EL (cell line): ENCODE measurements around the gene CBX1.
"Not testable (repeated sequence)": the region's sequence is repeated elsewhere in the genome, so short reads cannot be mapped to it uniquely, and the experiment has no call there.

Experiments
- DNase-seq: peaks from one replicate; pipeline ENCODE4 v3.0.0-alpha.2; 2016

CBX1 gene

DNA sequence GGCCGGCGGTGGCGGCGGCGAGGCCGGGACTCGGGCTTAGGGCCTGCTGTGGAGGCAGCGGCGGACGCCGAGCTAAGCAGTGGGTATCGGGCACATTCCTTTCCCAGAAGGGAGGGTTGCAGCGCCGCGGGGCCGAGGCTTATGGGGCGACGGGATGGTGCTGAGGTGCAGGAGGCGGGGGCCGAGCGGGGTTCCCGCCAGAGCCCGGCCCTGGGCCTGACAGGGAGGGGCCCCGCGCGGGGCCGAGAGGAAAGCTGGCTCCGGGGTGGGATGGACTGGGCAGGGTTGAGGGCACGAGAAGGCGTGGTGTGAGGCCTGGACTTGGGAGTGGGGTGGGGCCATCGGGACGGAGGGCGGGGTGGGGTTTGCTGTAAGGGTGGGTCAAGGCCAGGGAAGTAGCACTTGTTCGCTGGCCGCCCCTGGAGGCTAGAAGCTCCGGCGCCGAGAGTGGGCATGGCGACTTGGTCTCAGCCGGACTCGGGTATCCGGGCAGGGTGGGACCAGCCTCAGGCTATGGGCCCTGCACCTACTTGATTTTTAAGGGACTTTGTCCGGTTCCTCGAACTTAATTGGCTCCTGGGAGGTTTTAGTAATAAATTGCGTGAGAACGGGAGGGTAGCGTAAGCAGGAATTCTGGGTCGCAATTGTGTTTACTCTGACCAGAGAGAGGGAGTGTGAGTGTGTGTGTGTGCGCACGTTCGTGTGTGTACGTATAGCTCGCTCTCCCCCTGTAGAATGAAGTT, 52.7 kb downstream of the CBX1 start:
- peak; percentile 97 for DNase-seq

DNA sequence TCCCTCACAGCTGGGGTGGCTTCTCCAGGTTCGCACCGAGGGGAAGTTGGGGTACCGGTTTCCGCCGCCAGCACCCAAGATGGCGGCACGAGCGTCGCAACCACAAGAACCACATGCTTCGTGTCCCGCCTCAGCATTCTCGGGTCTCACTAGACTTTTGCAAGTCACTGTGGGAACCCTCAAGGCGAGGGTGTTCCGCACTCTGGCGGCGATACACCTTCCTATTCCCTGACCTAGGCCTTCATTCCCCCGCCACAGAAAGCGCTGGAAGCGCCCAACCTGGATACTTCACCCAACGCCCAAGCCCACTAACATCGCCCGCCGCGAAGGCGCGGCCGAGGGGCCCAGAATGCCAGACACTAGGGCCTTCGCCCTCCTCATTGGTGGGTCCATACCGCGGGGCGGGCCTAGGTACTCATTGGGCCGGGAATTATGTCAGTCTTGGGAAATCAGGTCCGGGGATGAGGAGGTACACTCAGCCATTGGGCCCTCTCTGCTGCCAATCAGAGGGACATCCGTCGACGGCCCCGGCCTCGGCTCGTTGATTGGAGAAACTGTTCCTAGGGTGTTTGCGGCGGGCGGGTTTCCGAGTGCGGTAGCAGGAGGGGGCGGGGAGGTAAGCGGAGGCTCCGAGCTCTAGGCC, 53.4 kb downstream of the CBX1 start, which contains the start of gene NFE2L1:
Gene NFE2L1, plus strand, starts transcription at position 619 of the 643 bp plus-strand sequence. CDS start 2,760 bp downstream, outside the sequence.
- DNase-seq = peak; percentile 100

DNA sequence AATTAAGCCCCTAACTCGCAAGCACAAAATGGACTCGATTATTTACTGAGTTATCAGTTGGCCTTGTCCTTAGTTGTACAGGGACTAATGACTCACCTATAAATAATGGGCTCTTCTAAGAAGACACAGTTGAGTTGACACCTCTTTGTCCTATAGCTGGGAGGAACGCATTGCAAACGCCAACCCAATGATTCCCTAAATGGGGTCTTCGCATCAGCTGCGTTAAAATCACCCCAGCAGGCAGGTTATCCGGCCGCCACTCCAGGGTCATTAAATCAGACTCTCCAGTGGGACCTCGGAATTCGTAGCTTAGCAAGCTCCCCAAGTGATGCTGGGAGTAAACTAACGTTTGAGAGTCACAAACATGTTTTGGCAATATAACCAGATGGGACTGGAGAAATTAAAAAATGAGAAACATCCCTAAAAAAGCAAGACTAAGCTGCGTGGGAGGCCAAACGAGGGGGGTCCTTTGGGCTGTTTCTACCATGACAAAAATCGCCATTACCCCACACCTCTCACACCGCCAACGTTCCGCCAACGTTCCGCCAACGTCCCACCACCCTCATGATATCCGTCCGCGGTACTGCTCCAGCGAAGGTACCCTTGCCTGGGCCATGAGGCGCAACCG, 54.1 kb downstream of the CBX1 start:
- DNase-seq = no peak

DNA sequence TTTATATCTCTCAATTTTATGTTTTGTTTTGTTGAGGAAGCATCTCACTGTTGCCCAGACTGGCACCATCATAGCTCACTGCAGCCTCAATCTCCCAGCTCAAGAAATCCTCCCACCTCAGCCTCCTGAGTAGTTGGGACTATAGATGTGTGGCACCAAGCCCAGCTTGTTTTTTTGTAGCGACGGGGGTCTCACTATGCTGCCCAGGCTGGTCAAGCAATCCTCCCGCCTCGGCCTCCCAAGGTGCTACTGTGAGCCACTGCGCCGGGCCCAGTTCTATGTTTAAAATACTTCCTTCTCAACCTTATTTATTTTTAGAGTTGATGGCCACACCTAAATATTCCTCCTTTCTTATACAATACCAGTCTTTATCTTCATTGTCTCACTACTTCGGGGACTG, 55.0 kb downstream of the CBX1 start:
- DNase-seq = no peak

DNA sequence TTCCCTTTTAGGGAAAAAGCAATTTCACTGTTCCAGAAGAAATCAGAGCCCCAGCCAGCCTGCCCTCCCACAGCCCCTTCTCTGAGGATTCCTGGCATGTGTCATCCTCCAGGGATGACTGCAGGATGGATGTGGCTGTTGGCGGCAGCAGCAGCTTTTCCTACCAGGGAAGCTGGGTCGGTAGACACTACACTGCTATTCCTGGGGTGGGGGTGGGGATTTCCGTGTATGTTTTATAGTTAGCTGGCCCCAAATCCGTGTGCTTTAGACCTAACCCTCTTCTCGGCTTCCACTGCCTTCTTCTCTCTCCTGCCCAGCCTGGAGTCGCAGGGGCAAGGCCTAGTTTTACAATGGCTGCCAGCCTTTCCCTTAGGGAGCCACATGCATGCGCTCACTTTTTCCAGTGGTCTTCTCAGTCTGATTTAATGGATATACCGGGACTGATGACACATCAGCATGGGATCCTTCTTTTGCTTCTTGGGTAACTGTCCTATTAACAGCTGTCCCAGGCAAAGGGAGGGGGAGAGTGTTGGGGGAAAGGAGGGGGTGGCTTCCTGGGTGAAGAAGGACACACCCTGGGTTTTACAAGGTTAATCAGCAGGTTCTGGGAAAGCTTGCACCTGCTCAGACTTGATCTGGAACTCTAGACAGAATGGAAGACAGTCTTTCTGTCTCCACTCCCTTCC, 55.8 kb downstream of the CBX1 start:
- peak; percentile 49 for DNase-seq

DNA sequence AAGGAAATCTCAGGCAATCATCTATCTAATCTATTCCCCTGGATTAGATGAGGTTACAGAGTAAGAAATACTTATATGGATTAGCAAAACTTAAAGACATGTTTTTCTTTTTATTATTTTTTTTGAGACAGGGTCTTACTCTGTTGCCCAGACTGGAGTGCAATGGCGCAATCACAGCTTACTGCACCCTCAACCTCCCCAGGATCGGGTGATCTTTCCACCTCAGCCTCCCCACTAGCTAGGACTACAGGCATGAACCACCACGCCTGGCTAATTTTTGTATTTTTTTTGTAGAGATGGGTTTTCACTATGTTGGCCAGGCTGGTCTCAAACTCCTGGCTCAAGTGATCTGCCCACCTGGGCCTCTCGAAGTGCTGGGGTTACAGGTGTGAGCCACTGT, 56.4 kb downstream of the CBX1 start:
- no peak for DNase-seq

DNA sequence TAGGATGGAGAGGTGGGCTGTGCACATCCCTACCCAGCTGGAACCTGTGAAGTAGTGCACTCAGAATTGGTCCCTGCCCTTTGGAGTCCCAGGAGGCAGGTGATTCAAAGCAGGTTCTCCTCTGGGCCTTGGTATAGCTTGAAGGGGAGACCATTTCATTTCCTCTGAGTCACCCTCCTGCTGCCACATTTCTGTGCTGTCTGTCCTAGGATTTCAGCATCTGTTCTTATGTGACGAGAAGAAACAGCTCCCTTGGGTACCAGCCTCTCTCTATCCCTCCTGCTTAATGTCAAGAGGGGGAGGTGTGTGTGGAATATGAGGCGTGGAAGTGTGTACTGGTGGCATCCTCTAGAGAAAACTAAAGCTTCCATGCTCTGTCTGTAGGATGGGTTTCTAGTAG, 58.1 kb downstream of the CBX1 start:
- DNase-seq = no peak

DNA sequence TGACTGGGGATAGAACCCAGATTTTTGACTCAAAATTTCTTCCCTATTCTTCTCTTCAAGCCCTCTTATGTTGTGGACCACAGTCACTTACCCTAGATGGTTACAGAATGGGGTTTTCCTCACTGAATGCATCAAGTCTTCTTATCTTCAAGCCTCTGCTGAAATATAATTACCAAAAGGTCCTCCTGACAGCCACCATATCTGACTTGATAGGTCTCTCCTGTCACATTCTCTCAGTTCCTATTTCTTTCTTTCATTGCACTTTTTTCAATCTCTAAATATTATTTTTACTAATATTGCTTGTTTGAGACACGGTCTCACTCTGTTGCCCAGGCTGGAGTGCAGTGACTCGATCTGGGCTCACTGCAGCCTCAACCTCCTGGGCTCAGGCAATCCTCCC, 62.6 kb downstream of the CBX1 start:
- DNase-seq = no peak

DNA sequence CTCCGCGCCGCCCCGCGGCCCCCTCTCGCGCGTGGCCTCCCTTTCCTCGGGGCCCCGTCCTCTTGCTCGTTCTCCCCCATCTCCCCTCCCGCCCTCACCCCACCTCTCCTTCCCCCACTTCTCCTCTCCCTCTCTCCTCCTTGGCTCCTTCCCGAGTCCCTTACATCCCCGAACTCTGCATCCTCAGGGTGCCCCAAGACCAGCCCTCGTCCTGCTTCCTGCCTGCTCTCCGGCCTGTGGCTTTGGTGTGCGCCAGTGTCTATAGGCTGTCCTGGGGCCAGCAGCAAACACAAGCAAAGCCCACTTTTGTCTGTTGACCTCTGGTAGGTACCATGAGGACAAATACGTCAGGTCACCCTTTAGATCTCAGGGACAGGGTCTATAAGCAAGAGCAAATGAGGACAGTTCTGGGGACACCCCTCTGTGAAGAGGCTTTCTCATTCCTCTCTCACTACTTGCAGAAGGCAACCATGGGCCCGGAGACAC, 63.4 kb downstream of the CBX1 start:
- DNase-seq = peak; percentile 41

DNA sequence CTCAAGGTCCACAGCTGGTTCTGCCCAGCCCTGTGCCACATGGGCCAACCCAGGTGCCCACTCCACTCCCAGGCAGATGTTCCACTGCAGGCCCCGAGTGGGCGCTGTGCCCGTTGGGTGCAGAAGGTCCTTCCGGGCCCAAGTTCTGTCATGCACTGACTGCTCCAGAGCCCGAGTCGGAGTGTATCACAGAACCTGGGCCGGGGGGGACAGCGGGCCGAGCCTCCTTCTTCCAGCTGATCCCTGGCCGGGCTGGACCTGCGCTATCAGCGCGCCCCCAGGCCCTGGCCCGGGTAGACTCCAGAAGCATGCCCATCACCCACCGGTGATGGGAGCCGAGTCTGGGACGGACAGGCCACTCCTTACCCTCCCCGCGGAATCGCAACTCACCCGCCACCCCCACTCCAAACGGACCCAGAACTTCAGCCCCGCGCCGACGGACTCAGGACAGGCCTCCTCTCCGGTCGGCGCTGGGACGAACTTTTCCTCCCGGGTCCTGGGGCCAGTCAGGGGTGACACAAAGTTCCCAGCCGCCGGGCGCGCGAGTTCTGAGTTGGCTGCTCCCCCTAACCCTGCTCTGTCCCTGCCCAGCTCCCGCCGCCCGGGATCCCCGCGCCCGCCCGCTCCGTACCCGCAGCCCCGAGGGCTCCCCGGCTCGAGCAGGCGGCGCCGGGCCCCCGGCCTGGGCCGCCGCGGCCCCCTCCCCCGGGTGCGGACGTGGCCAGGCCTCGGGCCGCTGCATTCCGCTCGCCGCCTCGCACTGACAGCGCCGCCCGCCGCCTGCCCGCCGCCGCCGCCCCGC, 64.0 kb downstream of the CBX1 start, which contains the start of gene COPZ2:
Gene COPZ2, minus strand, starts transcription at position 762 of the 802 bp plus-strand sequence. Its CDS starts 20 bp downstream, at position 742.
- DNase-seq = peak; percentile 67

DNA sequence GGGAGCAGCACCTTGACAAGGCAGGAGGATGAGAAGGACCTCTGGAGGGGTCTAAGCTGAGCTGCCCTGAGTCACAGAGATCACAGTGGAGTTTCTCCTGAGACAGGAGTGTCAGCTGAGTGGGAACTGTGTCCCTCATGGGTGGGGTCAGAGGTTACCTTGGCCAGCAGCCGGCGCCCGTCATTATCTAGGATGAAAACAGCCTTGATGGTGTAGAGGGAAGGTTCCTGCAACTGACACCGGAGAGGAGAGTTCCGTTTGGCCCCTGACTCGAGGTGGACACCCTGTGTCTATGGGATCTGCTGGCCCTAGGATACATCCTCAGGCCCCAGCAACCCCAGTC, 64.6 kb downstream of the CBX1 start:
- DNase-seq = no peak

DNA sequence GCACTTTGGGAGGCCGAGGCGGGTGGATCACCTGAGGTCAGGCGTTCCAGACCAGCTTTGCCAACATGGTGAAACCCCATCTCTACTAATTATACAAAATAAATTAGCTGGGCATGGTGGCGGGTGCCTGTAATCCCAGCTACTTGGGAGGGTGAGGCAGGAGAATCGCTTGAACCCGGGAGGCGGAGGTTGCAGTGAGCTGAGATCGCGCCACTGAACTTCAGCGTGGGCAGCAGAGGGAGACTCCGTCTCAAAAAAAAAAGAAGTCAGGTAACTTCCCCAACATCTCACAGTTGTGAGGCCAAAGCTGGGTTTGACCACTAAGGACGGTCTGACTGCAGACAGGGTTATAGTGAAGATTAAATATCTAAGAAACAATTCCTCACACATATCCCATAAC, 66.5 kb downstream of the CBX1 start:
- DNase-seq = not testable (repeated sequence)

DNA sequence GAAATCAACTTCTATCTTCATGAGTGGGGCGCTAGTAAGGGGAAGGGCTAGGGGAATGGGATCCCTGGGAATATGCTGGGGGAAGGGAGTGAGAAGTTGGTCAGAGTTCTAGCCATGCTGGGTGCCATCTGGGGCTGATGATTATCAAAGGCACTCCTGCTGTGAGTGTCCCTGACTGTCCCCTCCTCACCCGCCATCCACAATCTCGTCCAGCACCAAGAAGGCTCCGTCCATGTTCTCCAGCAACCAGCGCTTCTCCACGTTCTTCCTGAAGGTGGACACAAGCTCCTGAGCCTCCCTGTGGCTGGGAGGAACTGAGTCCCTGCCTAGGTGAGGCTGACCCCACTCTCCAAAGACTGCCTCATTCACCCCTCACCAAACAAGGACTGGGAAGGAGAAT, 69.3 kb downstream of the CBX1 start:
- no peak for DNase-seq

DNA sequence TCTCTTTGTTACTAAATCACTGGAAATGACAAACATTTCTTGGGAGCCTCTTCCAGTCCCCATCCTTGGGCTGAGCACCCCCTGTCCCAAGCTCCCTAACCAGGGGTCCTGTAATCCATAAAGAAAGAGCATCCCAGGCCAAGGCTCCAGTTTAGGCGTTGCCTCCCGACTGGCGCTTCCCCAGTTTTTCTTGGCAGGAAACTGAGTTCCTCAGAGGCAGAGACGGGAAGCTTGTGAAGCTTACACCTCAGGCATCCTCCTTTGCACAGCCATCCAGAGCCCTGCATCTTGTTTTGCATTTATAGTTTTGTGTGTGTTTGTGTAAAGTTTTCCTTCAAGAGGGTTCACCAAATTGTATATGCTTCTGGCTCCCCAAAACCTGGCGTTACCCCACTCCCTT, 70.7 kb downstream of the CBX1 start:
- no peak for DNase-seq

DNA sequence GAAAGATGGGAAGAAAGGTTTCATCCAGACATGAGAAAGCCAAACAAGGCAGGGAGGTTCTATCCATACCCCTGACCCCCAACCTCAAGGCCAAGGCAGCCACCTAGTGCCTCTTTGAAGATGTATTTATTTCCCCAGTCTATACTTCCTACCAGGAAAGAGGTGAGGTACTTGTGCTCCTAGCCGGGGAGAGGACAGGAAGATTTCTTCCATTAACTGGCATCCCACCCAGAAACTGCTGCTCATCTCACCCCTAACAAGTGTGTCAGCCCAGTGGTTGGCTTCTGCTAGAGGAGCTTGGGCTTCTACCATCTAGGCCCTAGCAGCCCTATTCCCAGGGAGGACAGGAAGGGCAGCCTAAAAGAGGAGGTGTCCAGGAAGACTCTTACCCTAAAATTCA, 72.5 kb downstream of the CBX1 start:
- DNase-seq = no peak

DNA sequence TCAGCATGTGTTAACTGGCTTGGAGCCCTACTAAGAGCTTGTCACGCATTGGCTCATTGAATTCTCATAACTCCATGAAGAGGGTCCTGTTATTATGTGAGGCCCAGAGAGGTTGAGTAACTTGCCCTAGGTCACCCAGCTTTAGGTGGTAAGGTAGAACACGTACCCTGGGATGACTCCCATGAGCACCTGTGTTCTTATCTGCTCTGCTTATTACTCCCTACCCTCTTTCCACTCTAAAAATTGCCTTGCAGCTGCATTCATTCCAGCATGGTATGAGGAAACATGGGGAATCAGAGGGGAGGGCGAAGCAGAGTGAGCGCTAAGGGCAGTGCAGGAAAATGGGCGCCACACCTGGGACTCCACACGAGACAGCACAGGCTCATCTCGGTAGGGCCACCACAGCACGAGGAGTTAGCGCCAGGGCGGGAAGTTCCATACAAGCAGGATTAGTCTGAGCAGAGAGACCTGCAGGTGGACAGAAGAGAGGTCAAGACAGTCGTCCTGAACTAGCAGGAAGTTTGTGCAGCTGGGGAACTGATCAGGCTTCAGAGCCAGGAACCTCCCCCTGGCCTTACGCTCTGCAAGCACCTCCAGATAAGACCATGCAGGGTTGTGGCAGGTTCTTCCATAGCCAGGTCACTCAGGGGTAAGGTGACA, 73.8 kb downstream of the CBX1 start:
- no peak for DNase-seq

DNA sequence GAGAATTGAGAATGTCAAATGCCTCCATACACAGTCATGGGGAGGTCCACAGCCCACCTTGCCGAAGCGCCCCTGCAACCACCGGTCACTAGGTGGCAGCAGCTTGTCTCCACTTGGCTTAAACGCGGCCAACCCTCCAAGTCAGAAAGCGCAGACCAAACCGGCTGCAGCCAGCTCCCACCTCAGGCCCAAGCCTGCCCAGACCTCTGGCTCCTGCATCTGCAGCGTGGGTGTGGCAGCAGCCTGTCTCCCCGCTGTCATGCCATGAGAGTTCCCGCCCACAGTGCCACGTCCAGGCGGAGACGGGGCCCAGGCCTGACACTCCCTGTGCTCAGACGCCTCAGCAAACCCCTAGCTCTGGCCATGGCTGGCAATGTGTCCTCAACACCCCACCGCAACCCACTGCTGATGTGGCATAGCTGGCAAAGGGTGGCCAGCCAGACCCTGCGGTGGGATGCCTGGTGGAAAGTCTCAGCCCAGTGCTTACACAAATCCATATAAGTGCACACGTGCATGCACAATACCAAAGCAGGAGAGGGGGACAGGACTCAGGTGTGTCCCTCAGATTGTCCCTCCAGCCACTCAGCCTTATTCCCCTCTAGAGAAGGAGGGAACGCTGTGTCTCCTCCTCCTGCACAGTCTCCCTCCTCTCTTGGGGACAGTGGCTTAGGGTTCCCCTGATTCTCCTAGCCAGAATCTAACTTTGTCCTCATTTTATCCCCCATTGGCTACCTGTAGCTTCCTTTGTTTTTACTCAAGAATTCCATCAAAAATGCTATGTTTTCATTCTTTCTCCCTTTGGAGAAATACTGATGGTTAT, 74.6 kb downstream of the CBX1 start:
- peak; percentile 91 for DNase-seq

DNA sequence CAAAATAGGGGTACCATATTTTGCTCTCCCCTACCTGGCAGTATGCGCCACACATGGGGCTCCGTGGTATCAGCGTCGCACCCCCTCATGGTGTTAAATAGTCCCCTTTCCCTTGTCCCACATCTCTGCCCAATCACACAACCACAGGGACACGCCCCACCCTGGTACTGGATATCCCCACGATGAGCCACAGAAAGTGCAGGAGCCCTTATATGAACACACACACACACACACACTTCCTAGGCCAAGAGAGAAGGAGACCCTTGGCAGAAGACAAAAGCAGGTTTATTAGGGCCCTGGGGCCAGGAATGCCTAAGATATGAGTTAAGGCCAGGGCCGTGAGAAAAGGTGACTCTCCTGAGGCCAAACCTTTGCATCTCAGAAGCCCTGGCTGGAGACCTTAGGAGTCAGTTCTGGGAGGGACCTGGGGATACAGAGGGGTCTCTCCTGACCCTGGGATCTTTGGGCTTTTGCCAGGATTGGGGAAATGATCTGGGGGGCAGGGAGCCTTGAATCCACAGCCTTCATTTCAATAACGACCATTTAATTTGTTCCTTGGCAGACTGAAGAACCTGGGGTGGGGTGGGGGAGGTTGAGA, 75.3 kb downstream of the CBX1 start:
- DNase-seq = peak; percentile 61

DNA sequence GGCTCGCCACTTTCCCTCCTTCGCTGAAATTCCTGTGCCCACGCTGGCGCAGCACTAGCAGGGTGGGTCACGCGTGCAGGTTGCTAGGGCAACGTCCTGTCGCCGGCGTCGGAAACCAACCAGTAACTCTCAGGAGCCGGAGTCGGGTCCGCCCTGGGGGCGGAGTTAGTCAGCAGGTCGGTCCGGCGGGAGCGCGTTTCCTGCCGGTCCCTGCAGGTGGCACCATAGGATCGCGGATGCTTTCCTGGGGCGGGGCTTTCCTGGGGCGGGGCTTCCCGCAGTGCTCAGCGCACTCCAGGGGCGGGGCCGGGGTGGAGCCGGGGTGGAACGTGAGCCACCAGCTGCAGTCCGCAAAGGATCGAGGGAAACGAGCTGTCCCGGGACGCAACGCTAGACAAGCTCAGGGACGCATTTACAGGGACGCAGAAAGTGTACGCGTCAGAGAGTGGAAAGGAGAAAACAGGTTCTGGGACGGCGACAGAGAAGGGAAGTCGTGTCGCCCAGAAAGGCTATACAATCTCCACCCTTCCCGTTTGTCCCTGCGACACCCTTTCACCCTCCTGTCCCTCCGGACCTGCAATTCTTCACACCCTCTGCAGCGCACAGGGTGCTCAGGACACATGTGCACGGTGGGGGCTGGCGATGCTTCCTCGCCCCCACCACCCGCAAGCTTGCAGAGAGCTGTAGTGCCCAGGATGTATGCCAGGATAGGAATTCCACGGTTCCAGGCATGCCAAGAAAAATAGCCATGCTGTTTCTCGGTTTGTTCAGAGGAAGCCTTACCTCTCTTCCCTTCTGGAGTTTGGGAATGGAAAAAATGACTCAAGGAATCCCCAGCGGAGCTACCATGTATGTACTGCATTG, 76.0 kb downstream of the CBX1 start:
- DNase-seq = peak; percentile 96
